ENCODE measurements around the gene MACROD1.
"Not testable (repeated sequence)": the region's sequence is repeated elsewhere in the genome, so short reads cannot be mapped to it uniquely, and the experiment has no call there.

The MACROD1 gene

DNA sequence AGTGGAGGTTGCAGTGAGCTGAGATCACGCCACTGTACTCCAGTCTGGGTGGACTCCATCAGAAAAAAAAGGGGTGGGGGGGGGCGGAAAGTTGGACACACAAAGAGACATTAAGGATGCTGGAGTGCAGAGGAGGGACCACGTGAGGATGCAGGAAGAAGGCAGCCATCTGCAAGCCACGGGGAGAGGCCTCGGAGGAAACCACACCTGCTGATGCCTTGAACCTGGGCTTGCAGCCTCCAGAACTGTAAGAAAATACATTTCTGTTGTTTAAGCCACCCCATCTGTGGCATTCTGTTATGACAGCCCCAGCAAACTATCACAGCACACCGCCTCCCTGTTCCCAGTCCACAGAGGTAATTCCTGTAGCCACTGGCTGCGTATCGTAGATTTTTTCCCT is 10.8 kb upstream of the MACROD1 start:
- no peak for TF ChIP-seq Cebpa-rat (IDR thresholded peaks at IDR 0.05)
- Histone ChIP-seq H3K9me3 (peaks cover 7% of the 10 kb centered on the region), H3K4me2 (peak overlapping the region; percentile 0; the same call in 1 of the 2 replicates), H3K27ac (no peak overlapping the region), H3K27me3 (no peaks in the 10 kb centered on the region), H4K20me1 (no peaks in the 10 kb centered on the region), H3K9ac (no peak overlapping the region), H3K4me3 (no peak overlapping the region), H3K36me3 (peaks cover 21% of the 10 kb centered on the region), H3K4me1 (peaks cover 45% of the 10 kb centered on the region)

DNA sequence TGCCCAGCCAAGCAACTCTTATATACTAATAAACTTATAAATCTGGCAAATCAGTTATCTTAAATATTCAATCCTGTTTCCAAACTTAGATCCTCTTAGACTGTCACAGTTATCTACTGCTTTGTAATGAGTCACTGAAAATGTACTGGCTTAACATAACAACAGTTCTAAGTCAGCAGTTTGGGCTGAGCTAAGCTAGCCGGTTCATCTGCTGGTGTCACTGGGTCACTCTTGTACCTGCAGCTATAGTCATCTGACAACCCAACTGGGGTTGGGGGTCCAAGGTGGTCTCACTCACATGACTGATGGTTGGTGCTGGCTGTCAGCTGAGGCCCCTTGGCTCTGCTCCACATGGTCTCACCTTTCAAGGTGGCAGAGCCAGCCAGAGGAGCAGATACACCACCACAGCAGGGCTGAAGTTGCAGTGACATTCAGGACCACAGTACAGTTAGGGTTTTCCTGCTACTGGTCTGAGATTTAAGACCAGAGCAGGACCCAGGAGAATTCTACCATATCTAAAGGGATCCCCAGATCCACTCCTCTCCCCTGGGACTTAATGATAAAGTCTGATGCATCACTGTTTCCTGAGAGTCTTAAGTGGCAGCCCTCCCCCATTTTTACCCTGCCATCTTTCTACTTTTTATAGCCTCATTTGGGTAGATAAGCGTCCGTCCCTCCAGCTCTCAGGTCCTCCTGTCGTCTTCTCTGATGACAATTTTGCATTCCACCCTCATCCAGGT is 7.9 kb upstream of the MACROD1 start:
- Histone ChIP-seq H3K4me2 (peak overlapping the region; percentile 54), H3K4me1 (peaks cover 32% of the 10 kb centered on the region), H3K36me3 (peaks cover 8% of the 10 kb centered on the region; the same call in 1 of the 2 replicates), H3K4me3 (no peak overlapping the region), H3K27ac (no peak overlapping the region), H3K27me3 (no peaks in the 10 kb centered on the region), H4K20me1 (no peaks in the 10 kb centered on the region), H3K9ac (no peak overlapping the region), H3K9me3 (peaks cover 7% of the 10 kb centered on the region)
- TF ChIP-seq Cebpa-rat (IDR thresholded peaks at IDR 0.05), result no peak

DNA sequence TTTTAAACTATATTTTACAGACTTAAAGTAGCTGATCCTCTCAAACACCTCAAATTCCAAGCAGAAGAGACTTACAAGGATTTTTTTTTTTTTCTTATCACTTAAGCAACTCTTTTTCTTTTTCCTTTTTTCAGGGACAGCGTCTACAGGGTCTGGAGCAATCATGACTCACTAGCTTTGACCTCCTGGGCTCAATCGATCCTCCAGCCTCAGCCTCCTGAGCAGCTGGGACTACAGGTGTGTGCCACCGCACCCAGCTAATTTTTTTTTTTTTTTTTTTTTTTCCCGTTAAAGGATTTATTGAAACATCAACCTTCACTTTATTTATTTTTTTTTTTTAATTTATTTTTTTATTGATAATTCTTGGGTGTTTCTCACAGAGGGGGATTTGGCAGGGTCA is 4.5 kb upstream of the MACROD1 start:
- no peak overlapping the region for H3K9ac ChIP-seq
- no peak overlapping the region for H3K4me3 ChIP-seq
- peaks cover 44% of the 10 kb centered on the region for H3K4me1 ChIP-seq
- no peak for TF ChIP-seq Cebpa-rat (IDR thresholded peaks at IDR 0.05)
- no peaks in the 10 kb centered on the region for H4K20me1 ChIP-seq
- H3K27ac ChIP-seq, result no peak overlapping the region
- H3K36me3 ChIP-seq, result peaks cover 7% of the 10 kb centered on the region; the same call in 1 of the 2 replicates
- H3K4me2 ChIP-seq, result no peak overlapping the region
- H3K9me3 ChIP-seq, result peaks cover 7% of the 10 kb centered on the region
- H3K27me3 ChIP-seq, result no peaks in the 10 kb centered on the region

DNA sequence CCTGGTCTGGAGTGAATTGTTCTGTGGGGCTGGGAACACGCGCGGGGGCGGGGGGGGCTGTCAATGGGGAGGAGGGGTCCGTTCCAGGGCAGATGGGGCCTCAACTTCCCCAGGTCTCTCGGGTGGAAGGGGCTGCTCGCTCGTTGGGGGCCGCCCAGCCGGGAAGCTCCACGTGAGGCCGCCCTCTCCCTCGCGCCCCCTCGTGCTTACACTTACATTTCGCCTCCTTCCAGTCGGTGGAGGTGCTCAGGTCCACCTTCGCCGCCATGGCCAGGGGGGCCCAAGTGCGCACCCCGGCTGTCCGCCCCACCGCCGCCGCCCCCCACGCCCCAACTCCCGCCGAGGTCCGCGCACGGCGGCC is 452 bp downstream of the MACROD1 start:
- H3K9ac ChIP-seq, result peak overlapping the region; percentile 91
- H3K27ac ChIP-seq, result peak overlapping the region; percentile 92

DNA sequence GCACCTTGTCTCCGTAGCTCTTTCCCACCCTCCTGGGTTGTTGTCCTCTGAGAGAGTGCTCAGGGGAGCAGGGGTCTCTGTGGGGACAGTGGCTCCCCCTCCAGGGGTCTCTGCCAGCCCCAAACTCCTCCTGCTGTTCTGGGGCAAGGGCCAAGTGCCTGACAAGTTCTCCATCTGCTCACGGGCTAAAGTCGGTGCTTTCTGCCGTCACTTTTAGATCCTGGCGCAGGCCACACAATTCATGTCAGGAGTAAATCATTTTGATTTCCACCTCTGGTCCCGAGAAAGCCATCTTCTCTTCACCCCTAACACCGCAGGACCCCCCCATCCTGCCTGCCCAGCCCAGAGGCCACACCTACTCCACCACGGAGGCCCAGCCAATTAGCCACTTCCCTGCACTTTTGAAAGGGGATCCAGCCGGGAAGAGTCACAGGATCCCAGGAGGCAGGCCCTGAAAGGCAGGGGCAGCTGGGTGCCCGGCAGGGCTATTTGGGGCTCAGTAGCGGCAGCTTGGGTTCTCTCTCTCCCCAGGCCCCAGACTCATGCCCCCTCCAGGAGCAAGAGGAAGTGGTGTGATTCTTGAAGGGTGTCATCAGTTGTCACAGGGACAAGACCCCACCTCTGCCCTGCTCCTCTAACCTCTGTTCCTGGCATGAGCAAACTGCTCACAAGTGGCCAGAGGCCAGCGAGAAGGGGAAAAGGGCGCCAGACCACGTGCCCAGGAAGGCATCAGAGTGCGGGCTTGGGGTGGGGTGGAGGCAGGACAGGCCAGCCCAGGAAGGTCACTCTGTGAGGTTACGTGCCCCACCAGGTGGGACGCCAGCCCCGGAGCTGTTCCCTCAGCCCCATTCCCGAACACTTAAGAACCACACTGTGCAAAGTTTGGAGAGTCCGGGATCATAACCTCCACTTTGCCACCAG is 1.3 kb downstream of the MACROD1 start:
- no peak for TF ChIP-seq Cebpa-rat (IDR thresholded peaks at IDR 0.05)
- peak overlapping the region; percentile 92 for H3K27ac ChIP-seq
- H3K4me1 ChIP-seq, result peaks cover 51% of the 10 kb centered on the region
- H3K4me2 ChIP-seq, result peak overlapping the region; percentile 99
- H3K9me3 ChIP-seq, result no peaks in the 10 kb centered on the region
- H3K4me3 ChIP-seq, result peak overlapping the region; percentile 87
- H3K9ac ChIP-seq, result peak overlapping the region; percentile 91
- peaks cover 14% of the 10 kb centered on the region for H3K36me3 ChIP-seq
- H3K27me3 ChIP-seq, result no peaks in the 10 kb centered on the region
- peaks cover 35% of the 10 kb centered on the region for H4K20me1 ChIP-seq

More for the DNA sequence above, 452 bp downstream of the MACROD1 start:
- Histone ChIP-seq H3K27me3 (no peaks in the 10 kb centered on the region), H3K4me1 (peaks cover 54% of the 10 kb centered on the region), H3K36me3 (peaks cover 14% of the 10 kb centered on the region), H3K9me3 (no peaks in the 10 kb centered on the region), H4K20me1 (peaks cover 27% of the 10 kb centered on the region), H3K4me2 (peak overlapping the region; percentile 99), H3K4me3 (peak overlapping the region; percentile 87)
- TF ChIP-seq Cebpa-rat (IDR thresholded peaks at IDR 0.05), result no peak

DNA sequence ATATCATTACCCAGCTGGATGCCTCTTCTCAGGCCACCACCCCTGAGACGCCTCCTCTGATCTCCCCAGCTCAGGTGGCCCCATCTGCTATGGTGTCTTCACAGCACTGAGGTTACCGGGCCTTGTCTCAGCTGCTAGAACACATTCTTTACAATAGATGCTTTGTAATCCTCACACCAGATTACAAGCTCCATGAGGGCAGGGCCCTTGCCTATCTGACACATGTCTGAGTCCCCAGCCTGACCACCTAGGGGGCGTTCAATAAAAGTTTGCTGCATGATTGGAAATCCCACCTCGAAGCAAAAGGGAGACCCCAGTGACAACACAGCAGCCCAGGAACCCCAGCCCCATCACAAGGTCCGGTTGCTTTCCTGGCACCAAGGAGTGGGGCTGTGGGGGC is 2.0 kb downstream of the MACROD1 start:
- H3K4me1 ChIP-seq, result peaks cover 47% of the 10 kb centered on the region
- H3K9ac ChIP-seq, result no peak overlapping the region
- H3K36me3 ChIP-seq, result peaks cover 14% of the 10 kb centered on the region
- H3K27me3 ChIP-seq, result no peaks in the 10 kb centered on the region
- H3K4me2 ChIP-seq, result peak overlapping the region; percentile 99
- no peak overlapping the region for H3K27ac ChIP-seq
- H3K4me3 ChIP-seq, result no peak overlapping the region
- peaks cover 35% of the 10 kb centered on the region for H4K20me1 ChIP-seq
- TF ChIP-seq Cebpa-rat (IDR thresholded peaks at IDR 0.05), result no peak
- no peaks in the 10 kb centered on the region for H3K9me3 ChIP-seq

DNA sequence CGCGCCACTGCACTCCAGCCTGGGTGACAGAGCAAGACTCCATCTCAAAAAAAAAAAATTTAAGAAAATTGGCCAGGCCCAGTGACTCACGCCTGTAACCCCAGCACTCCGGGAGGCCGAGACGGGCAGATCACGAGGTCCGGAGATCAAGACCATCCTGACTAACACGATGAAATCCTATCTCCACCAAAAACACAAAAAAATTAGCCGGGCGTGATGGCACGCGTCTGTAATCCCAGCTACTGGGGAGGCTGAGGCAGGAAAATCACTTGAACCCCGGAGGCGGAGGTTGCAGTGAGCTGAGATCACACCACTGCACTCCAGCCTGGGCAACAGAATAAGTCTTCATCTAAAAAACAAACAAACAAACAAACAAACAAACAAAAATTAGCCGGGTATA is 3.1 kb downstream of the MACROD1 start:
- H3K4me2 ChIP-seq, H3K4me3 ChIP-seq, H3K9ac ChIP-seq, H3K27me3 ChIP-seq, H3K27ac ChIP-seq, H3K9me3 ChIP-seq: not testable (repeated sequence)
- Histone ChIP-seq H3K4me1 (peaks cover 38% of the 10 kb centered on the region), H4K20me1 (peaks cover 46% of the 10 kb centered on the region), H3K36me3 (peaks cover 23% of the 10 kb centered on the region)

DNA sequence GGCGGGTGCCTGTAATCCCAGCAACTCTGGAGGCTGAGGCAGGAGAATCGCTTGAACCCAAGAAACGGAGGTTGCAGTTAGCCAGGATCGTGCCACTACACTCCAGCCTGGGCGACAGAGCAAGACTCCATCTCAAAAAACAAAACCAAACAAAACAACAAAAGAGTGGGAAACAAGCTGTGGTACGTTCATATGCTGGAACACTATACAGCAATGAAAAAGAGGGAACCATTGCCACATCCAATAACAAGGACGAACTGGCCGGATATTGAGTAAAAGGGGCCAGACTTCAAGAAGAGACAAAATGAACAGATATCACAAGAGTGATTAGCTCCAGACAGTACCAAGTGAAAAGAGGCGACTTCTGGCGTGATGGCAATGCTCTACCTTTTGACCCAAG is 4.9 kb downstream of the MACROD1 start:
- H3K27me3 ChIP-seq, result no peaks in the 10 kb centered on the region
- H3K4me1 ChIP-seq, result peaks cover 26% of the 10 kb centered on the region
- H3K27ac ChIP-seq, result no peak overlapping the region
- TF ChIP-seq Cebpa-rat (IDR thresholded peaks at IDR 0.05), result no peak
- H3K36me3 ChIP-seq, result peaks cover 31% of the 10 kb centered on the region
- H3K9ac ChIP-seq, result no peak overlapping the region
- no peaks in the 10 kb centered on the region for H3K9me3 ChIP-seq
- H4K20me1 ChIP-seq, result peaks cover 63% of the 10 kb centered on the region
- H3K4me3 ChIP-seq, result no peak overlapping the region
- no peak overlapping the region for H3K4me2 ChIP-seq

DNA sequence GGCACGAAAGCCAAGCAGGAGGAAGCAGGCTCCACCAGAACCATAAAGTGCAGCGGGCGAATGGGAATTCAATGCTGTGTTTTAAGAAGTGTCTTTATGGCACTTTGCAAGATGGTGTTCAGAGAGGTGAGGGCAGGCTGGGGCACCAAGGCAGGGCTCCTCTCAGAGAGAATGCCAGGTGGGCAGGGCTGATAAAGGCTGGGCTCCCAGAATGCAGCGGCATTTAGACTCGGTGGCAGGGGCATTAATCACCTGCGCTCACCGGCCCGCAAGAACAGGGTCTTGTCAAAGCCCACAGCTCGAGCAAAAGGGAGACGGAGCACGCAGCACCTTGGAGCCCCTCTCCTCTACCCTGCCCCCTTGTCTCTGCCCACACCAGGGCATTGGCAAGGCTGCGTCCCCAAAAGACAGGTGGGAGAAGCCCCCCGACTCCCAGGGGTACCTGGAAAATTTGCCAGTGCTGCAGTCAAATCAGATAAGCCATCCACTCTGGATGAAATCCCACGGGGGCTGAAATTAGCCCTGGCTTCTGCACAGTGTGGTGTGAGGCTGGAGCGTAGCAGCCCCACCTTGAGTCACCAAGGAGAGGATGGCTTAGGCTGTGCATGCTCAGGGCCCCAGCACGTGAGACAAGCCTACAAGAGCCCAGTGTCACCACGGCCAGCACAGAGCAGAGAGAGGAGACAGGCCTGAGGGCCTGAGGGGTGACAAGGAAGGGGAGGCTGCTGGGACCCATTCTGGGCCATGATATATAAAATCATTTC is 8.1 kb downstream of the MACROD1 start:
- TF ChIP-seq Cebpa-rat (IDR thresholded peaks at IDR 0.05), result no peak
- Histone ChIP-seq H3K4me3 (no peak overlapping the region), H3K36me3 (peaks cover 39% of the 10 kb centered on the region), H3K27me3 (no peaks in the 10 kb centered on the region), H3K9me3 (no peaks in the 10 kb centered on the region), H3K4me2 (no peak overlapping the region), H4K20me1 (peaks cover 77% of the 10 kb centered on the region), H3K9ac (no peak overlapping the region), H3K4me1 (peaks cover 13% of the 10 kb centered on the region), H3K27ac (no peak overlapping the region)
